Stimulated activated naive CD8-positive, alpha-beta T cell treated with anti-CD3 and anti-CD28 coated beads, Interleukin-15, amount 100 ng/mL, for 72 hours (primary cell): Measurements from ENCODE around the gene RAB43.

Experiments used
- ATAC-seq: fragments of 150-1000 bp; cut with Tn5 transposase; 2 replicates; pipeline ENCODE4 v1.10.0; 2021; ENCODE audit warnings: mild to moderate bottlenecking, moderate library complexity
- DNase-seq, 2 donors: peaks; one replicate each; pipeline ENCODE4 v3.0.0; 2021 to 2022
- H3K27ac Mint-ChIP-seq, 2 donors: one replicate each; pipeline ENCODE4 v1.8.0; 2022; ENCODE audit warnings: mild to moderate bottlenecking in 2 of 2, mixed read lengths in 2 of 2, moderate library complexity in 2 of 2
- H3K27me3 Mint-ChIP-seq: one replicate; pipeline ENCODE4 v1.8.0; 2022; ENCODE audit warnings: mixed read lengths
- H3K4me1 Mint-ChIP-seq: one replicate; pipeline ENCODE4 v1.8.0; 2022; ENCODE audit warnings: mild to moderate bottlenecking, mixed read lengths
- H3K4me3 Mint-ChIP-seq, 2 donors: one replicate each; pipeline ENCODE4 v1.8.0; 2022; ENCODE audit warnings: mild to moderate bottlenecking in 2 of 2, mixed read lengths in 2 of 2, moderate library complexity in 1 of 2
- H3K9me3 Mint-ChIP-seq, 2 donors: one replicate each; pipeline ENCODE4 v1.8.0; 2022; ENCODE audit warnings: mixed read lengths in 2 of 2

The RAB43 gene

DNA sequence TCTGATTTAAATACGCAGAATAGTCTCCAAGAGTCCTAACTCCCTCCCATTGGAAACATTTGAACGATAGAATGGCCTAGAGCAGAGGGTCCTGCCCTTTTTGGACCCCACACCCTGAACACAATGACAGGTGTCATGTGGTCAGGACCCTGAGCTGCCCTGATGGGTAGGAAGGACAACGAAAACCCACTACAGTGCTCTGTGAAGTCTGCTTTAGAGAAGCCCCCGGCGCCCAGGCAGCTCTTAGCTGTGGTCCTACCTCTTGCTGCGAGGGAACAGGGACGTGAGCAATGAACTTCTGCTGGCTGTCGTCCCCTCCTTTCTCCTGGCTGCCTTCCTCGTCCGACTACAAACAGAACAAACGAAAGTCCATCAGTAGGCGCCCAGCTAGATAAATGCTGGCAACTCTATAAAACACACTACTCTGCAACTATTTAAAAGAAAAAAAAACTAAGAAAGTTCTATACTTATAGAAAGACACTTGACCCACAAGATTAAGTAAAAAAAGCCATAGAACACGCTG, 8.7 kb upstream of the RAB43 start:
- DNase-seq (no peak), ATAC-seq (no peak)
- no peak overlapping the region for H3K27ac Mint-ChIP-seq
- no peaks in the 10 kb centered on the region for H3K27me3 Mint-ChIP-seq
- no peak overlapping the region for H3K4me3 Mint-ChIP-seq
- peaks cover 25% of the 10 kb centered on the region for H3K4me1 Mint-ChIP-seq
- H3K9me3 Mint-ChIP-seq, result no peaks in the 10 kb centered on the region

DNA sequence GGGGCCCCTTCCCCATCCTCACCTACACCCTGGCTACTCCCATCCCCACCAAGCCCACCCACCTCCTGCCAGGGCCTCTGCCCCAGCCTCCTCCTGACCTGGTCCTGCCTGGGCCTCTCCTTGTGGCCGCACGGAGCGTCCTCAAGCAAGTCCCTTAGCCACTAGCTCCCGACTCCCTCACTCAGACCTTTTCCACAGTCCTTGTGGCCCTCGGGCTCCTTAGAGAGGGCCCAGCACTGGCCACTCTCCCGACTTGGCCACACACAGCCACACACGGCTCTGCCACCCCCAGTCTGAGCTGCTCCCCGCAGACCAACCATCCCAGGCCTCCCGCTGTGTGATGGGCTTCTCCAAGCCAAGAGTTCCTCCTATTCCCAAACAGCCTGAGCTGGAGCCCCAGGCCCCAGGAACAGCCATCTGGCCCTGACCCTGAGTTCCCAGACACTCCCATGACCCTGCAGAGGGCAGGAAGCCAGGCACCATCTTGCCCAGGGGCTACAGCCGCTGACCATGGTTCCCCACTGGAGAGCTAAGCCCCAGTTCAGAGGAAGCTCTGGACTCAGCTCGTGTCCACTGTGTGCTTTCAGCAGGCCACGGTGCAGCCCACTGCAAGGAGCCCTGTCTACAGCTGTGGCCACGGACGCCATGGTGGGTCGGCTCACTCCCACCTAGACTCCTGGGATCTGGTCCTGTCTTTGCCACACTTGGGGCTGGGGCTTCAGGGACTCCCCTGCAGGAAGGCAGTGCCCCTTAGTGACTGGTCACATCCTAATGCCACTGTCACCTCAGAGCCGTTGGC, 7.0 kb upstream of the RAB43 start:
- Mint-ChIP-seq H3K27me3 (no peaks in the 10 kb centered on the region), H3K4me1 (peaks cover 27% of the 10 kb centered on the region), H3K9me3 (no peaks in the 10 kb centered on the region), H3K27ac (no peak overlapping the region), H3K4me3 (no peak overlapping the region)
- ATAC-seq (peak; percentile 39), DNase-seq (no peak)

DNA sequence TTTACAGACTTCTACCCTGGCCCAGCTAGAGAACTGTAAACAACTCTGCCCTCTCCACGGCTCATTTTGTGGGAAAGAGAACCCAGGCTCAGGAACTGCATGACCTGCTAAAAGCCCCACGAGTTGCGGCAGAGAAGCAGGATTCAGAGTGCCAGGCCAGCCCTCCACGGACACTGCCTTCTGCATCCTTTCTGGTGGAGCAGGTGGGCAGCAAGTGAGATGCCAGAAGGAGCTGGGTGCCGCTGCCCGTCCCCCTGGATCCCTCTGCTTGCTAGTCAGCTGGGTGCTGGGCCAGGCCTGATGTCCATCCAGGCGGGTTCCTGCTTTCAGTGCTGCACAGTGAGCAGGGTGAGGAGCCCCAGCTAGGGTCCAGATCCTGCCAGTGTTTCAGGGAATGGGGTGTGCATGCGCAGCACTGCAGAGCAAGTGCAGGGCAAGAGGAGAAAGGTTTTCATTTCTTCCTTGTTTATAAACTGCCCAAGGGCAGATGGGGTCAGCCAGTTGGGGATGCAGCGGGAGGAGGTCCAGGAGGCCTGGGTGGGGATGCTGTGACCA, 5.2 kb upstream of the RAB43 start:
- H3K27ac Mint-ChIP-seq, result peak overlapping the region; percentile 35 to 72
- H3K9me3 Mint-ChIP-seq, result no peaks in the 10 kb centered on the region
- peaks cover 29% of the 10 kb centered on the region for H3K4me1 Mint-ChIP-seq
- H3K4me3 Mint-ChIP-seq, result no peak overlapping the region
- no peaks in the 10 kb centered on the region for H3K27me3 Mint-ChIP-seq
- DNase-seq (no peak), ATAC-seq (no peak)

DNA sequence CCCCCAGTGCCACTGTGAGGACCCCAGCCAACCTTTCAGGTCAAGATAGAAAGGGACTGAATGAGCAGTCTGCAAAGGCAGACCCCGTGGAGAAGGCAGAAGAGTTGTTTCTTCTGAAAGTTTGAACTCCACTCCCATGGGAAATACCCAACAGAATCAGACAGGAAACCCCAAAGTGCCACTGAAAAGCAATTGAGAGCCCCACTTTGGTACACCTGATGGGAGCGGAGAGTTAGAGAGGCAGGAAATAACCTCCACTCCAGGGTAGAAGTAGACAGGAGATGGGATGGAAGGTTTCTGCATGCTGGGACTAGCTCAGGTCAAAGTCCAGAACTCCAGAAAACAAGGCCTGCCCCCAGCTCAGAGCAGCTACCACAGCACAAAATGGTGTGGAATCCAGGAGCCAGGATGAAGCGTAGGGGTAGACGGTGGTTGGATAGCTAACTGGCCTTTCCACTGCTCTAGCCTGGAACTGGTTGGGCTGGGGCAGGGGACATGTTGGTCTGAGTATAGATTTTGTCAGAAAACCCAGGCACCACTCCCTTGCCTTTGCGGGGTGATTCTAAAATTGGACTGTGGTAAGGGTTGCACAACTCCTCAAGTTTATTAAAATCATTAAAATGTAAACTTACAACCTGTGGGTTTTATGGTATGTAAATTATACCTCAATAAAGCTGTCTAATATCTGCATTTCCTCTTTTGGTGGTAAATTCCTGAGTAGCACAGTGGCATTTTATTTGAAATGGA, 1.9 kb upstream of the RAB43 start:
- DNase-seq, result no peak
- no peak for ATAC-seq
- Mint-ChIP-seq H3K4me3 (peak overlapping the region; percentile 12 to 84), H3K9me3 (no peaks in the 10 kb centered on the region), H3K27ac (peak overlapping the region; percentile 20 to 36), H3K27me3 (no peaks in the 10 kb centered on the region), H3K4me1 (peaks cover 37% of the 10 kb centered on the region)

DNA sequence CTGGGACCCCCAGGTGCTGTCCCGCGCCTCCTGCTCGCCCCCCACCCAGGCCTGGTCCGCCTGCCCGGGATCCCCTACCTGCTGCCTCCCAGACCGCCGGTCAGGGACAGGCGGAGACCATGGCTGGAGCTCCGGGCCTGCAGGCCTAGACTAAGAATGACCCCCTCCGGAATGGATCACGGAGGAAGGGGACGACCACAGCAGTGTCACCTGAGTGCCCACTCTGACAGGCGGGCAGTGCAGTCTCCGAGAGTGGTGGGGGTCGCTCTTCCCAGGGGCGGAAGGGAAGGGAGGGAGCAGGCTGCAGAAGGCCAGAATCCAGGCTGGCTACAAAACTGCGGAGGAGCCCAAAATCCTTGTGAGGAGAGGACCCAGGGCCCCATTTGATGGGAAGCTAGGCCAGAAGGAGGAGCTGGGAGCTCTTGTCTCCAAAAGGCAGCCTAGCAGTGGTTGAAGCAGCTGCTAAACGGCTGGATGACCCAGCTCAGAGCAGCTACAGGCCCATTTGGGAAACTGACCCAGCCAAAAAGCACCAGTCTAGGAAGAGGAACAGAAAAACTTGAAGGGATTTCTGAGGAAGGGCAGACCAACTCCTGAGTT, 908 bp upstream of the RAB43 start:
- ATAC-seq, result no peak
- peak overlapping the region; percentile 46 to 84 for H3K4me3 Mint-ChIP-seq
- peak overlapping the region in 1 of 2 donors; percentile 86 for H3K27ac Mint-ChIP-seq
- H3K9me3 Mint-ChIP-seq, result no peaks in the 10 kb centered on the region
- no peaks in the 10 kb centered on the region for H3K27me3 Mint-ChIP-seq
- no peak for DNase-seq
- peaks cover 45% of the 10 kb centered on the region for H3K4me1 Mint-ChIP-seq

DNA sequence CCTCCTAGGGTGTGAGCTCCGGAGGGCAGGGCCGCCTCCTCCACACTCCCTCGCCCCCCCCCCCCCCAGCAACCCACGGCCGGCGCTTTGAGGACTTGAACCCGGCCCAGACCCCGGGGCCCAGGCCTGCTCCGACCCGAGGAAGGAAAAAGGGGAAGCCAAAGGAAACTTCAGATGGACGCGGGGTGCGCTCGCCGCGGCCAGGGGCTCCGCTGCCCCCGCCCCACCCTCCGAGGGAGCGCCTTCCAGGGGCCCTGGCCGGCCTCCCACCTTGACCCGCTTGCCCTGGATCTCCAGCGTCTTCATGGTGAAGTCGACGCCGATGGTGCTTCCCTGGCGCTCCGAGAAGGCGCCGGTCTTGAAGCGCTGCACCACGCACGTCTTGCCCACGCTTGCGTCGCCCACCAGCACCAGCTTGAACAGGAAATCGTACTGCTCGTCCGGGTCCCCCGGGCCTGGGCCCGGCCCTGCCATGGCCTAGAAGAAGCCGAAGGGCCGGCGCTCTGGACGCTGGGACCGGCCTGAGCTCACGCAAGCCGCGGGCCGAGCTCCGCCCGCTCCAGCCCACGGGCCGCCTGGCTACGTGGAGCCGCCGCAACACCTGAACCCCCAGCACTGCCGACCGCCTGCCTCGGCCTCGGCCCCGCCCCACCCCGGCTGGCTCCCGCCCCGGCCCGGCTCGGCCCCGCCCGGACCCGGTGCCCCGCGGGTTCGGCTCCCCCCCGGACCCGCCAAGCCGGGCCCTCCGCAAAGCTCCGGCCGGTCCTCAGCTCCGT, 400 bp downstream of the RAB43 start:
- peak overlapping the region; percentile 82 to 87 for H3K4me3 Mint-ChIP-seq
- ATAC-seq, result peak; percentile 21
- H3K27ac Mint-ChIP-seq, result peak overlapping the region; percentile 98 to 99
- H3K4me1 Mint-ChIP-seq, result peaks cover 50% of the 10 kb centered on the region
- H3K27me3 Mint-ChIP-seq, result no peaks in the 10 kb centered on the region
- no peaks in the 10 kb centered on the region for H3K9me3 Mint-ChIP-seq
- DNase-seq, result peak in 1 of 2 donors; percentile 61

DNA sequence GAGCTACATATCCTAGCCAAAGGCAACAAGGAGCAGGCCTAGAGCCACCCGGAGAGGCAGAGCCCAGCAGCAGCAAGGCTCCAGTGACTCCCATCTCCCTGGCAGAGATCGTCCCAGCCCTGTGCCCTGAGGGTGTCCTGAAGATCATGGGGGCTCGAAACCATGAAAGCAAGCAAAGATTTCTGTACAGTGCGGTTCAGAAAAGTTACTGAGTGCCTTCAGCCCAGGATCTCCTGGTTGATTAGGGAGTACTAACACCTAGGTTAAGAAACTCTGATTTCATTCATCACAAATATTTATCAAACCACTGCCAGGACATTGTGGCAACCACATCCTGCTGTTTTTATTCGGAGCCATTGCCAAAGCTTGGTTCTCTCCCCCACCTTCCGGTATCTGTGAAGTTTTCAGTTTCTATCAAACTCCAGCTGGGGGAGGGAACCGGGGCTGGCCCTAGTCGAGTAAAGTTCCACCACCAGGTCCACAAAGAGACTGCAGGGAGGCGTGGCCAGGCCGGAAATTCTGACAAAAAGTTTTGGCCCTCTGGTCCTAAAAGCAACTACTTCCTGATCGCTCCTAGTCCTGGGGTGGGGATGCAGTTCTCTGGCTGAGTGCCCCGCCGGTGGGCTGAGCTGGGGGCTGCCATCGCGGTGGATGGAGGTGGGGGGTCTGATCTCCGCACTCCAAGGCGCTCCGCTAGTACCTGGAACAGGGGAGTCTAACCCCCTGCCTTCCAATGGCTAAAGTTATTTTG, 1.2 kb downstream of the RAB43 start:
- H3K9me3 Mint-ChIP-seq, result no peaks in the 10 kb centered on the region
- no peaks in the 10 kb centered on the region for H3K27me3 Mint-ChIP-seq
- H3K4me1 Mint-ChIP-seq, result peaks cover 57% of the 10 kb centered on the region
- H3K27ac Mint-ChIP-seq, result peak overlapping the region; percentile 98 to 99
- peak; percentile 91 to 96 for DNase-seq
- ATAC-seq, result peak; percentile 79
- H3K4me3 Mint-ChIP-seq, result peak overlapping the region; percentile 82 to 85

DNA sequence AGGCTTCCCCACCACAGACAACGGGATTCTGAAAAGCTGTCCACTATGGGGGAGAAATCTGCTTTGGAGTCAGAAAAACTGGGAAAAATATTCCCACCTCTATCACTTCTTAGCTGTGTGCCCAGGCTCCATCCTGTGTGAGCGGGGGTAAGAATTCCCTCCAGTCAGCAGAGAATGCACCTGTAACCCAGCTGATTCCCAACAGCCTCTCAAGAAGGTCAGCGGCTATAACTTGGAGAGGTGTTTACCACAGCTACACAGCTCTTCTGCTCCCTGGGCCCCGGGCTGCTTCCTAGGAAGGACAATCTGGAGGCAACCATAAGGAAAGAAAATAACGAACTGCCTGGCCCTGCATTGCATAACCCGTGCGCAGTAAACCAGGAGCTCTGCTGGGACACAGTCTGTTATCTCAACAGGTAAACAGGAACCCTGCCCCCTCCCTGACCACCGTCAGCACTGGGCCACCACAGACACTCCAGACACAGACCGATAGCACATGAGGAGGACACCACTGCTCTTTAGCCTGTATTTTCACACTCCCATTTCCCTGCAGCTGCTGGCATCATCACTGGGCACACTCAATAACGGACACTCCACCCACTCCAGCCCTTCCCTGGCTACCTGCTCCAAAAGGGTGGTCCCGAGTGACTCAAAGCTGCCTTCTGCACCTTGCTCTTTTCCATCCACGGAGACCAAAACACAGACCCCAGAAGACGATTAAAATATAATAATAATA, 2.1 kb downstream of the RAB43 start:
- no peaks in the 10 kb centered on the region for H3K27me3 Mint-ChIP-seq
- H3K4me3 Mint-ChIP-seq, result peak overlapping the region; percentile 82 to 85
- ATAC-seq (no peak), DNase-seq (peak; percentile 51 to 66)
- peak overlapping the region; percentile 98 to 99 for H3K27ac Mint-ChIP-seq
- no peaks in the 10 kb centered on the region for H3K9me3 Mint-ChIP-seq
- peaks cover 66% of the 10 kb centered on the region for H3K4me1 Mint-ChIP-seq

DNA sequence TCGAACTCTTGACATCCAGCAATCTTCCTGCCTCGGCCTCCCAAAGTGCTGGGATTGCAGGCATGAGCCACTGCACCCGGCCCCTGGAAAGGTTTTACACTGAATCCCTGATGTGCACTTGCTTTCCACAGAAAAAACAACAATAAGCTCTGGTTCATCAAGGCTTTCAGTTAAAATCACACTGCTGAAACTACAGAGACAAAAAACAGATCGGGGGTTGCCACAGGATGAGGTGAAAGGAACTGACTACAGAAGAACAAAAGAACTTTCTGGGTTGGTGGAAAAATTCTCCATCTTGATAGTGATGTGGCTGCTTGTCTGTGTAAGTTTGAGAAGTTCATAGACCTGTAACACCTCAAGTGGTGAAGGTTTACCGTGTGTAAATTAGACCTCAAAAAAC, 2.9 kb downstream of the RAB43 start:
- Mint-ChIP-seq H3K27me3 (no peaks in the 10 kb centered on the region), H3K9me3 (no peaks in the 10 kb centered on the region), H3K27ac (peak overlapping the region; percentile 98 to 99), H3K4me3 (peak overlapping the region; percentile 82 to 85), H3K4me1 (peaks cover 74% of the 10 kb centered on the region)
- ATAC-seq (peak; percentile 19), DNase-seq (peak; percentile 57 to 59)

DNA sequence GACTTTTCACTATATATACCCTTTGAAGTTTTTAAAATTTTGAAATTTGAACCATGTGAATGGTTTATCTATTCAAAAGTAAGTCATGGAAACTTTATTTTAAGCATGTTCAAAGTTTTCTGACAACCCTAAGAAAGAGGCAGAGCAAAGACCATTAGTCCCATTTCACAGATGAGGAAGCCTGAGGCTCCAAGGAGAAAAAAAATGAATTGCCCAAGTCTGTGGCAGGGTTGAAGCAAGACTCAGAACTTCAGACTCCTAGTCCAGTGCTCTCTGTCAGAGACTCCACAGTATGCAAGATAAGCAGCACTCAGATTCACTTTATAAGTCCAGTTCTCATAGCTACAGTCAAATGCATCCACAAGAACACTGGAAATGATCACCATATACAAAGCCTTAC, 4.5 kb downstream of the RAB43 start:
- Mint-ChIP-seq H3K27me3 (no peaks in the 10 kb centered on the region), H3K4me1 (peaks cover 72% of the 10 kb centered on the region), H3K4me3 (peak overlapping the region; percentile 82 to 85), H3K27ac (peak overlapping the region; percentile 98 to 99), H3K9me3 (no peaks in the 10 kb centered on the region)
- ATAC-seq, result no peak
- DNase-seq, result no peak

DNA sequence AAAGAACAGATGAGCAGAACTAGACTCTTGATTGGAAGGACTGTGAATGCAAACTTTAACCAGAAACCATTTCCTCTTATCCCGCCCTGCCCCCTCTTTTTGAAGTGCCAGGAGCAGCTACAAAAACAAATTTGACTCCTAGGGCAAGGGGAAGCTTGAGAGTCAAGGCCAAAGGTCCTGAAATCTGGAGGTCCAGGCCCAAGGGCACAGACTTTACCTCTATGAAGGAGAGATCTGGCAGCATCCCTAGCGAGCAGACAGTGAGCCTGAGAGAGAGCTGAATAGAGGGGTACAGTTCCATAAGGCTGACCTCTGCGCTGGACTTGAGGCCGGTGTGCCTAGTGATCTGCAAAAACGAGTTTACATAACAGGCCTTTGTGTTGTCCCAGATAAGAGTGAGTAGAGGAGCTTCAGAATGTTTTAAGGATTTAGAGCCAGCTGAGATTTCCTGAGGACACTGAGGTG, 5.1 kb downstream of the RAB43 start:
- ATAC-seq (no peak), DNase-seq (peak; percentile 44 to 61)
- no peaks in the 10 kb centered on the region for H3K27me3 Mint-ChIP-seq
- no peaks in the 10 kb centered on the region for H3K9me3 Mint-ChIP-seq
- peak overlapping the region; percentile 98 to 99 for H3K27ac Mint-ChIP-seq
- peaks cover 72% of the 10 kb centered on the region for H3K4me1 Mint-ChIP-seq
- H3K4me3 Mint-ChIP-seq, result peak overlapping the region; percentile 82 to 85

DNA sequence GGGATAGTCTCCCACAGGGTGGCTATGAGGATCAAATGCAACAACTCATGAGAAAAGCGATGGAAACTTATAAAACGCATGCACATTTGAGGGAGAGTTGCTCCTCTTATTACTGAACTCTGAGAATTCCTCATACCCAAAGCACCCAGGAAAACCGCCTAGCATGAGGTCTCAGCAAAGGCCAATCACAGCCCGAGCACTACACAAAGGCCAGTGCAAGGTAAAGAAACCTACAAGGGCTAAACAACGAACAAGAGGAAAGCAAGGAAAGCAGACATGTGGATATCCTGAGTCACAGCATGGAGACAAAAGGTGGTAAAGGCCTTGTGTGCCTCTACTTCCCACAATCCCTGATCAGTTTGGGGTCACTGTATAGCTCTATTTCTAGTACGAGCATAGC, 7.1 kb downstream of the RAB43 start:
- Mint-ChIP-seq H3K4me1 (peaks cover 89% of the 10 kb centered on the region), H3K9me3 (no peaks in the 10 kb centered on the region), H3K27me3 (no peaks in the 10 kb centered on the region), H3K4me3 (peak overlapping the region; percentile 59 to 62), H3K27ac (peak overlapping the region; percentile 95 to 100)
- ATAC-seq, result no peak
- no peak for DNase-seq

DNA sequence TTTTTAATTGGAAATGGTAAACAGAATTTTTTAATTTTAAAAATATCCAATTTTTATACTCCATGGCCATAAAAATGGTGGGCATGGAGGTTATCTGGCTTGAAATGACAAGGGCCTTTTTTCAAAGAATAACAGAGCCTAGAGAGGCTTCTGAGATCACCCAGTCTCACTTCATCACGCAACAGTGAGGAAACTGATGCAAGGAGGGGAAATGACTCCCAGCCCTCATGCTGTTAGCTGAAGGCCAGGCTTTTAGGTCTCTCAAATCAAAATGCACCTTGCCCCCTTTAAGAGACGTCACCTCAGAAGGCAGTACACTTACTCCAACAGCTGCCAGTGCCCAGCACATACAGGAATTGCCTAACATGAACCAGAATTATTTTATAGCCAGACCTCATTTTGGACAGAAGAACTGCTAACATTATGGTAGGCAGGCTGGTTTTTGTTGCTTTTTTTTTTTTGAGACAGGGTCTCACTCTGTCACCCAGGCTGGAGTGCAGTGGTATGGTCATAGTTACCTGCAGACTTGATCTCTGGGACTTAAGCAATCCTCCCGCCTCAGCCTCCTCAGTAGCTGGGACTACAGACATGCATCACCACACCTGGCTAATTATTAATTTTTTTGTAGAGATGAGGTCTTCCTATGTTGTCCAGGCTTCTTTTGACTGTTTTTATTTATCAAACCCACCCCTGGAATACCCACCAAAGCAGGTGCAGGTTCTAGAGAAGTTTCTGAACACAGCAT, 9.1 kb downstream of the RAB43 start:
- DNase-seq (peak; percentile 81 to 91), ATAC-seq (peak; percentile 94)
- Mint-ChIP-seq H3K27me3 (no peaks in the 10 kb centered on the region), H3K4me3 (peak overlapping the region; percentile 77 to 79), H3K27ac (peak overlapping the region; percentile 99 to 100), H3K4me1 (peaks cover 90% of the 10 kb centered on the region), H3K9me3 (no peaks in the 10 kb centered on the region)
